ENCODE results near the gene MZT2B.
"Not testable (repeated sequence)": the region's sequence is repeated elsewhere in the genome, so short reads cannot be mapped to it uniquely, and the experiment has no call there.

Gene MZT2B

DNA sequence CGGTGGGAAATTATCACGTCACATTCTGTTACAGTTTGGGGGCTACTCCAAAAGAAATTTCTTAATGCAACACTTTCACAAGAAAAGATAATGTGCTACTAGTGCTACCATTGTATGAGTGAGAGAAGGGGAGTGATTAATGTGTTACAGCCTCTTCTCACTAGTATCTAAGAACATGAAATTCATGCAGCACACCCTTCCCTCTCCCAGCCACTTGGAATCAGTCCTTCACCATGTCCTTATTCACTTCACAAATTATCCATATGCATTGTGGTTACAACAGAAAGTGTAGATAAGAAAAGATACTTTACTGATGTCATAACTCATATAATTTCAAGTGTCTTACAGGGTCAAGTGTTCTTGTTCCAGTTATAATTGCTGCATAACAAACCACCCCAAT, 37.1 kb downstream of the MZT2B start:
- H3K4me3 ChIP-seq (ENCODE audit: low read depth in 1 of 2, low read length in 2 of 2); H3K27me3 ChIP-seq (ENCODE audit: control insufficient read depth in 1 of 2, insufficient read depth in 2 of 2, low read length in 2 of 2); H3K9me3 ChIP-seq (ENCODE audit: control insufficient read depth in 1 of 2, low read length in 2 of 2); H3K27ac ChIP-seq (ENCODE audit: low read depth, low read length); H3K4me1 ChIP-seq (ENCODE audit: control insufficient read depth in 1 of 2, insufficient read depth in 2 of 2, low read length in 2 of 2); H3K9ac ChIP-seq (ENCODE audit: low read depth in 1 of 2, low read length in 2 of 2); H3K36me3 ChIP-seq (ENCODE audit: control insufficient read depth in 1 of 2, insufficient read depth in 2 of 2, low read length in 2 of 2): not testable (repeated sequence)

DNA sequence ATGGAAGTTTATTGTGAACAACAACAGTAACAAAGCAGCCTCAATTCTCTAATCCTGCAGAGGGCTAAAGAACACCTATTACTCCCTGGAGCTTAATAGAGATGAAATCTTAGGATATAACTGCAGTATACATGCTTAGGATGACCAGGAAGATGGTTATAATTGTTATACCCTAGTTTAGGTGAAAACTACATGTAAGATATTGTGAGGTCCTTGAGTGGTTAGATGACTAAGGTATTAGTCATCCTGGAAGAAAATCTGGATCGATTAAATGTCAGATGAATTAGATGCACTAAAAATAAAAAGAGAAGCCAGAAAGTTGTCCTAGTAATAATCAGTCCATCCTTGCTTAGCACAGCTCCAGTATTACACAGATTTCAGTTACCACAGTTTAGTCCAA, 38.4 kb downstream of the MZT2B start:
- H3K9me3 ChIP-seq (ENCODE audit: control insufficient read depth in 1 of 2, low read length in 2 of 2); H3K27ac ChIP-seq (ENCODE audit: low read depth, low read length); H3K4me1 ChIP-seq (ENCODE audit: control insufficient read depth in 1 of 2, insufficient read depth in 2 of 2, low read length in 2 of 2); H3K4me3 ChIP-seq (ENCODE audit: low read depth in 1 of 2, low read length in 2 of 2); H3K36me3 ChIP-seq (ENCODE audit: control insufficient read depth in 1 of 2, insufficient read depth in 2 of 2, low read length in 2 of 2); H3K9ac ChIP-seq (ENCODE audit: low read depth in 1 of 2, low read length in 2 of 2); H3K27me3 ChIP-seq (ENCODE audit: control insufficient read depth in 1 of 2, insufficient read depth in 2 of 2, low read length in 2 of 2): not testable (repeated sequence)

DNA sequence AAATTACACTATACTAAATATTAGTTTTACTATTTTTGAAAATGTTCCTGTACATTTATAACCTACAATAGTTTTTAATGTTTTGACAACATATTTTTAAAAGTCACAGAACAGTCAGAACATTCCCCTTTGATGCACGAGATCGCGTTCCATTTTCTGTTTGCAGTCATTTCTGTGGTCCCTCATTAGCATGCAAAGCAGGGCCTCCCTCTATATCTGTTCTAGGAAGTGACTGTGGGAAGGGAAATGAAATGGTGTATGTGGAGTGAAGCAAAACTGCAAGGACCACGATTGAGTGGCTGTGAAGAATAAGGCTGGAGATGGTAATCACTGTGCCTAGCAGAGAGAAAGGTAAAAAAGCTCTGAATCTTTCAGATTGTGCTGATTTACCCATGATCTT, 40.5 kb downstream of the MZT2B start:
- not testable (repeated sequence) for H3K4me1 ChIP-seq (ENCODE audit: control insufficient read depth in 1 of 2, insufficient read depth in 2 of 2, low read length in 2 of 2); H3K27me3 ChIP-seq (ENCODE audit: control insufficient read depth in 1 of 2, insufficient read depth in 2 of 2, low read length in 2 of 2); H3K27ac ChIP-seq (ENCODE audit: low read depth, low read length); H3K36me3 ChIP-seq (ENCODE audit: control insufficient read depth in 1 of 2, insufficient read depth in 2 of 2, low read length in 2 of 2); H3K9ac ChIP-seq (ENCODE audit: low read depth in 1 of 2, low read length in 2 of 2); H3K4me3 ChIP-seq (ENCODE audit: low read depth in 1 of 2, low read length in 2 of 2); H3K9me3 ChIP-seq (ENCODE audit: control insufficient read depth in 1 of 2, low read length in 2 of 2)

DNA sequence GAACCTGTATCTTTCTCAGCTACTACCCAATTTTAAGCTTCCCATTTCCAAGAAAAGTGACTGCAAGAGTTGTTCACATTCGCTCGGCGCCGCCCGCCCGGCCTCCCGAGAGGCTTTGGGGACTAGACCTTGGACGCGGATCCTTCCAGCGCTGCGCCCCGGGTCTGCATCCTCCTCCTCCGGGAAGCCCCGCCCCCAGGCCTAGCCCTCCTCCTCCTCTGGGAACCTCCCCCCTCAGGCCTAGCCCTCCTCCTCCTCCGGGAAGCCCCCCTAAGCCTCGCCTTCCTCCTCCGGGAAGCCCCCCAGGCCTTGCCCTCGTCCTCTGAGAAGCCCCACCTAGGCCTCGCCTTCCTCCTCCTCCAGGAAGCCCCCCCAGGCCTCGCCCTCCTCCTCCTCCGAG, 45.9 kb downstream of the MZT2B start:
- not testable (repeated sequence) for H3K4me1 ChIP-seq (ENCODE audit: control insufficient read depth in 1 of 2, insufficient read depth in 2 of 2, low read length in 2 of 2); H3K9me3 ChIP-seq (ENCODE audit: control insufficient read depth in 1 of 2, low read length in 2 of 2); H3K36me3 ChIP-seq (ENCODE audit: control insufficient read depth in 1 of 2, insufficient read depth in 2 of 2, low read length in 2 of 2); H3K27me3 ChIP-seq (ENCODE audit: control insufficient read depth in 1 of 2, insufficient read depth in 2 of 2, low read length in 2 of 2); H3K4me3 ChIP-seq (ENCODE audit: low read depth in 1 of 2, low read length in 2 of 2); H3K27ac ChIP-seq (ENCODE audit: low read depth, low read length); H3K9ac ChIP-seq (ENCODE audit: low read depth in 1 of 2, low read length in 2 of 2)

DNA sequence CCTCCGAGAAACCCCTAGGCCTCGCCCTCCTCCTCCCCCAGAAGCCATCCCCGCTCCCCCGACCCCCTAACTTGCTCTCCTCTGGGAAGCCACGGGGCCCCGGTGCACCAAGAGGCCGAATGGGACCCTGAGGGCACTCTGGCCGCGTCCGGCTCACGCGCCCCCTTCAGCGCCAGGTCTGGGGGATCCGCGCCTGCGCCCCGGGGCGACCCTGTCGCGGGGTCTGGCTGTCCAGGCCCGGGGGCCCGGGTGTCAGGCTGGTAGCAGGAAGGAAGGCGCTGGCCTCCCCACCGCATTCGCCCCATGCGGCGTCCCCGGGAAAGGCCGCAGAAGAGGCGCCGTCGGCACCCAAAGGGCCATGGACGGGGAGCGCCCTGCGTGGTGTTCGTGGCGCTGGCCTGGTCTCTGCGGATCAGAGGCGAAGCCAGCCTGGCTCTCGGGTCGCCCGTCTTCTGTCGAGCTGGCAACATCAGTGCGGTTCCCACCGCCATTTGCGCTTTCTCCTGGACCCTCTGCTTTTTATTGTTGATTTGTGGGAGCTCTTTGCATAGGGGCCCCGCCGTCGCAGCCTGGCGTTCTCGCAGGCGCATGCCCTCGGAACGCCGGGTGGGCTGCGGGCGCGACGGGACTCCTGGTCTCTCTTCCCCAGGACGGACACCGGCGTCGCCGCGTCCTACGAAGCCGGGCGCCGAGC, 46.6 kb downstream of the MZT2B start:
- H3K27ac ChIP-seq (ENCODE audit: low read depth, low read length); H3K36me3 ChIP-seq (ENCODE audit: control insufficient read depth in 1 of 2, insufficient read depth in 2 of 2, low read length in 2 of 2); H3K4me1 ChIP-seq (ENCODE audit: control insufficient read depth in 1 of 2, insufficient read depth in 2 of 2, low read length in 2 of 2); H3K27me3 ChIP-seq (ENCODE audit: control insufficient read depth in 1 of 2, insufficient read depth in 2 of 2, low read length in 2 of 2); H3K9me3 ChIP-seq (ENCODE audit: control insufficient read depth in 1 of 2, low read length in 2 of 2); H3K4me3 ChIP-seq (ENCODE audit: low read depth in 1 of 2, low read length in 2 of 2); H3K9ac ChIP-seq (ENCODE audit: low read depth in 1 of 2, low read length in 2 of 2): not testable (repeated sequence)

DNA sequence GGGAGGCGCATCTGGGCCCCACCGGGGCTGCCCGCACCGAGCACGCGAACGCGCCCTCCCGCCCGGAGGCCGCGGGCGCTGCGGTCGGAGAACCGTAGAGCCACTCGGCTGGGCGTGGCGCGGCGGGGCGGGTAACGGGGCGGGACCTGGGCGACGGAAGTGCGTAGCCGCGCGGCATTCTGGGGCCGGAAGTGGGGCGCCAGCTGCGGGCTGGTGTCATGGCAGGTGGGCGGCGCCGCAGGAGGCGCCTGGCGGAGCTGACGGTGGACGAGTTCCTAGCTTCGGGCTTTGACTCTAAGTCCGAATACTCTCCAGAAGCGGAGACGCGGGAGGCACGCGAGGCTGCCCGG, 47.1 kb downstream of the MZT2B start:
- not testable (repeated sequence) for H3K9me3 ChIP-seq (ENCODE audit: control insufficient read depth in 1 of 2, low read length in 2 of 2); H3K4me3 ChIP-seq (ENCODE audit: low read depth in 1 of 2, low read length in 2 of 2); H3K27ac ChIP-seq (ENCODE audit: low read depth, low read length); H3K9ac ChIP-seq (ENCODE audit: low read depth in 1 of 2, low read length in 2 of 2); H3K27me3 ChIP-seq (ENCODE audit: control insufficient read depth in 1 of 2, insufficient read depth in 2 of 2, low read length in 2 of 2); H3K36me3 ChIP-seq (ENCODE audit: control insufficient read depth in 1 of 2, insufficient read depth in 2 of 2, low read length in 2 of 2); H3K4me1 ChIP-seq (ENCODE audit: control insufficient read depth in 1 of 2, insufficient read depth in 2 of 2, low read length in 2 of 2)

DNA sequence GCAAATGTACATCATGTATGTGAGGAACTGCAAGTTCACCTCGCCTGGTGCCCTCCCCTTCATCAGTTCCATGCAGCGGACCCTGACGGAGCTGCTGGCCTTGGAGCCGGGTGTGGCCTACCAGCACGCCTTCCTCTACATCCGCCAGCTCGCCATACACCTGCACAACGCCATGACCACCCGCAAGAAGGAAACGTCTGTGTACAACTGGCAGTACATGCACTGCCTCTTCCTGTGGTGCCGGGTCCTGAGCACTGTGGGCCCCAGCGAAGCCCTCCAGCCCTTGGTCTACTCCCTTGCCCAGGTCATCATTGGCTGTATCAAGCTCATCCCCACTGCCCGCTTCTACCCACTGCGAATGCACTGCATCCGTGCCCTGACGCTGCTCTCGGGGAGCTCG, 48.3 kb downstream of the MZT2B start:
- not testable (repeated sequence) for H3K4me3 ChIP-seq (ENCODE audit: low read depth in 1 of 2, low read length in 2 of 2); H3K27ac ChIP-seq (ENCODE audit: low read depth, low read length); H3K9me3 ChIP-seq (ENCODE audit: control insufficient read depth in 1 of 2, low read length in 2 of 2); H3K36me3 ChIP-seq (ENCODE audit: control insufficient read depth in 1 of 2, insufficient read depth in 2 of 2, low read length in 2 of 2); H3K4me1 ChIP-seq (ENCODE audit: control insufficient read depth in 1 of 2, insufficient read depth in 2 of 2, low read length in 2 of 2); H3K27me3 ChIP-seq (ENCODE audit: control insufficient read depth in 1 of 2, insufficient read depth in 2 of 2, low read length in 2 of 2); H3K9ac ChIP-seq (ENCODE audit: low read depth in 1 of 2, low read length in 2 of 2)

DNA sequence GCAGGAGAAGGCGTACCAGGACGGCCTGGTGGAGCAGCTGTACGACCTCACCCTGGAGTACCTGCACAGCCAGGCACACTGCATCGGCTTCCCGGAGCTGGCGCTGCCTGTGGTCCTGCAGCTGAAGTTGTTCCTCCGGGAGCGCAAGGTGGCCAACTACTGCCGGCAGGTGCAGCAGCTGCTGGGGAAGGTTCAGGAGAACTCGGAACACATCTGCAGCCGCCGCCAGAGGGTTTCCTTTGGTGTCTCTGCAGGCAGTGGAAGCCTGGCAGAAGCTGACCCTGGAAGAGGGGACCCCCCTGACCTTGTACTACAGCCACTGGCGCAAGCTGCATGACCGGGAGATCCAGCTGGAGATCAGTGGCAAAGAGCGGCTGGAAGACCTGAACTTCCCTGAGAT, 48.8 kb downstream of the MZT2B start:
- H3K27ac ChIP-seq (ENCODE audit: low read depth, low read length); H3K4me3 ChIP-seq (ENCODE audit: low read depth in 1 of 2, low read length in 2 of 2); H3K9me3 ChIP-seq (ENCODE audit: control insufficient read depth in 1 of 2, low read length in 2 of 2); H3K27me3 ChIP-seq (ENCODE audit: control insufficient read depth in 1 of 2, insufficient read depth in 2 of 2, low read length in 2 of 2); H3K4me1 ChIP-seq (ENCODE audit: control insufficient read depth in 1 of 2, insufficient read depth in 2 of 2, low read length in 2 of 2); H3K36me3 ChIP-seq (ENCODE audit: control insufficient read depth in 1 of 2, insufficient read depth in 2 of 2, low read length in 2 of 2); H3K9ac ChIP-seq (ENCODE audit: low read depth in 1 of 2, low read length in 2 of 2): not testable (repeated sequence)

DNA sequence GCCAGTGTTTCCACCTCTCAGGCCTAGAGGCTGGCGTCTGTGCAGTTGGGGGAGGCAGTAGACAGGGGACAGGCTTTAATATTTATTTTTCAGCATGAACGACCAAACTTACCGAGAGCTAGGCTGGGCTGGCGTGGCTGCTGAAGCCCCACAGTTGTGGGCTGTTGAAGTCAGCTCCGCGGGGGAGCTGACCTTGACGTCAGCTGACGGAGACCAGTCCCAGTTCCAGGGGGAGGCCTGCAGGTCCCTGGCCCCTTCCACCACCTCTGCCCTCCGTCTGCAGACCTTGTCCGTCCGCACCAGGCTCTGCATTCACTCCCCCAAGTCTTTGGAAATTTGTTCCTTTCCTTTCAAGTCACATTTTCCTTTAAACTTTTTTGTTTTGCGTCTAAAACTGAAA, 49.6 kb downstream of the MZT2B start:
- no peaks in the 10 kb centered on the region for H3K27me3 ChIP-seq (ENCODE audit: control insufficient read depth in 1 of 2, insufficient read depth in 2 of 2, low read length in 2 of 2)
- H3K9me3 ChIP-seq (ENCODE audit: control insufficient read depth in 1 of 2, low read length in 2 of 2), result no peaks in the 10 kb centered on the region
- no peak overlapping the region for H3K4me3 ChIP-seq (ENCODE audit: low read depth in 1 of 2, low read length in 2 of 2)
- H3K36me3 ChIP-seq (ENCODE audit: control insufficient read depth in 1 of 2, insufficient read depth in 2 of 2, low read length in 2 of 2), result no peaks in the 10 kb centered on the region
- no peak overlapping the region for H3K27ac ChIP-seq (ENCODE audit: low read depth, low read length)
- no peaks in the 10 kb centered on the region for H3K4me1 ChIP-seq (ENCODE audit: control insufficient read depth in 1 of 2, insufficient read depth in 2 of 2, low read length in 2 of 2)
- no peak overlapping the region for H3K9ac ChIP-seq (ENCODE audit: low read depth in 1 of 2, low read length in 2 of 2)

DNA sequence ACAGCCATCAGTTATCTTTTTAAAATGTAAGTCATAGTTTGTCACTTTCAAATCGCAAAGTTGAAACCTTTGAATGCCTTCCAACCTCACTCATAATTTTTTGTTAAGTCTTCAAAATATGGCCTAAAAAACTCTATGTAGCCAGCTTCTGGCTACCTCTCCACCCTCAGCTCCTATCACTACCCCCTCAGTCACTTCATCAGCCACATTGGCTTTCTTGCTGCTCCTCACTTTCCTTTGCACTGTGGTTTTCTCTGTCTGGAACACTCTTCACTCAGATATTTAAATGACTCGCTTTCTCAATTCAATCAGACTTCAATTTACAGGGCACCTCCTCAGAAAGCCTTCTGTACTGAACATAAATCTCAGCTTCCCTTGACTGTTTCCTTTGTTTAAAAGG, 51.0 kb downstream of the MZT2B start:
- not testable (repeated sequence) for H3K9ac ChIP-seq (ENCODE audit: low read depth in 1 of 2, low read length in 2 of 2); H3K27ac ChIP-seq (ENCODE audit: low read depth, low read length); H3K27me3 ChIP-seq (ENCODE audit: control insufficient read depth in 1 of 2, insufficient read depth in 2 of 2, low read length in 2 of 2); H3K4me1 ChIP-seq (ENCODE audit: control insufficient read depth in 1 of 2, insufficient read depth in 2 of 2, low read length in 2 of 2); H3K4me3 ChIP-seq (ENCODE audit: low read depth in 1 of 2, low read length in 2 of 2); H3K36me3 ChIP-seq (ENCODE audit: control insufficient read depth in 1 of 2, insufficient read depth in 2 of 2, low read length in 2 of 2); H3K9me3 ChIP-seq (ENCODE audit: control insufficient read depth in 1 of 2, low read length in 2 of 2)

DNA sequence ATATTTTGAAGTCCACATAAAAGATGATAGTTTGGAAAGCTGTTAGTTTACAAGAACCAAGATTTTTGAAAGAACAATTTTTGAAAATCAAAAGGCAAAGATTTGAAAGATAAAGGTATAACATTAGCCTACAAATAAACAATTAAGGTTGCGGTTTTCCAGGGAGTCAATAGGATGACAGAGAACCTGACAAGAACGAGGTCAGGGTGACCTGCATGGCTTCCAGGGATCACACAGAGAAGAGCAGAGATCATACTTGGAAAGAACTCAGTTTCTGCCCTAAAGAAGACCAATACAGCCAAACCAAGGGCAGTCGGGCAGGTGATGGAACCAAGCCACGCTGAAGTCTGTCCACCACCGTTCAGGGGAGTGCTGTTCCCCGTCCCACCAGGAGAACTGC, 57.5 kb downstream of the MZT2B start:
- not testable (repeated sequence) for H3K4me1 ChIP-seq (ENCODE audit: control insufficient read depth in 1 of 2, insufficient read depth in 2 of 2, low read length in 2 of 2); H3K36me3 ChIP-seq (ENCODE audit: control insufficient read depth in 1 of 2, insufficient read depth in 2 of 2, low read length in 2 of 2); H3K9ac ChIP-seq (ENCODE audit: low read depth in 1 of 2, low read length in 2 of 2); H3K27me3 ChIP-seq (ENCODE audit: control insufficient read depth in 1 of 2, insufficient read depth in 2 of 2, low read length in 2 of 2); H3K9me3 ChIP-seq (ENCODE audit: control insufficient read depth in 1 of 2, low read length in 2 of 2); H3K27ac ChIP-seq (ENCODE audit: low read depth, low read length); H3K4me3 ChIP-seq (ENCODE audit: low read depth in 1 of 2, low read length in 2 of 2)
